Activated CD8-positive, alpha-beta T cell treated with anti-CD3 and anti-CD28 coated beads for 36 hours (primary cell): Measurements from ENCODE around the gene MOSPD3. TPM values are rescaled to one million over a fixed set of nuclear protein-coding genes. Genes with fewer than 3 reads are reported as not detected.

ENCODE experiments used
- ATAC-seq: fragments of 200-7000 bp; cut with Tn5 transposase; one replicate; pipeline ENCODE4 v1.10.0; 2021; ENCODE audit warnings: mild to moderate bottlenecking, moderate library complexity
- CTCF ChIA-PET: fragments of 350-600 bp; sonication (Branson Sonifier 250); formaldehyde crosslinking; loops from one replicate; lab custom pipeline; 2021; ENCODE audit warnings: antibody characterized with exemption; lab: Charles Lee
- POLR2A ChIA-PET: fragments of 350-600 bp; sonication (Branson Sonifier 250); formaldehyde crosslinking; loops from one replicate; lab custom pipeline; 2021; ENCODE audit warnings: antibody characterized with exemption; lab: Charles Lee
- DNase-seq: peaks from one replicate; pipeline ENCODE4 v3.0.0-alpha.2; 2020
- H3K27ac Mint-ChIP-seq: one replicate; pipeline ENCODE4 v1.8.0; 2021; ENCODE audit warnings: mild to moderate bottlenecking, mixed read lengths
- H3K27me3 Mint-ChIP-seq: one replicate; pipeline ENCODE4 v1.8.0; 2021; ENCODE audit warnings: mixed read lengths
- H3K36me3 Mint-ChIP-seq: one replicate; pipeline ENCODE4 v1.8.0; 2021; ENCODE audit warnings: low read depth, mixed read lengths
- H3K4me1 Mint-ChIP-seq: one replicate; pipeline ENCODE4 v1.8.0; 2021; ENCODE audit warnings: low read depth, mixed read lengths
- H3K4me3 Mint-ChIP-seq: one replicate; pipeline ENCODE4 v1.8.0; 2021; ENCODE audit warnings: mild to moderate bottlenecking, moderate library complexity, mixed read lengths
- H3K9me3 Mint-ChIP-seq: one replicate; pipeline ENCODE4 v1.8.0; 2021; ENCODE audit warnings: mixed read lengths
- CTCF ChIP-seq: fragments of 200-600 bp; IDR thresholded peaks from one replicate; pipeline ENCODE4 v1.8.0; 2022; ENCODE audit warnings: antibody characterized with exemption, mild to moderate bottlenecking
- intact Hi-C: fragments of 100-400 bp; cut with micrococcal nuclease; formaldehyde crosslinking; loops from one replicate; pipeline ENCODE4 v1.10.0; 2022
- total RNA-seq, 2 experiments: library from RNA; stranded (reverse); gene quantifications; one replicate each; pipeline ENCODE4 v1.2.3, GENCODE V29; 2021

The MOSPD3 gene
- total RNA-seq, 2 experiments from 2014 or later: 9.6 to 10.5 TPM

GRCh38 chr7:100575206-100575631, 37.1 kb upstream of the MOSPD3 start:
- TF ChIP-seq CTCF: no peak
- H3K27ac Mint-ChIP-seq: no peak overlapping the region
- no peak overlapping the region for H3K4me3 Mint-ChIP-seq
- no peak for ATAC-seq
- H3K27me3 Mint-ChIP-seq: no peaks in the 10 kb centered on the region
- peaks cover 10% of the 10 kb centered on the region for H3K36me3 Mint-ChIP-seq
- ChIA-PET POLR2A (no interaction called here), CTCF (no interaction called here)
- peaks cover 18% of the 10 kb centered on the region for H3K4me1 Mint-ChIP-seq
- intact Hi-C loops: no loop called here
- no peak for DNase-seq
- no peaks in the 10 kb centered on the region for H3K9me3 Mint-ChIP-seq

- intact Hi-C loops: no loop called here
- no peaks in the 10 kb centered on the region for H3K9me3 Mint-ChIP-seq
- H3K4me3 Mint-ChIP-seq: no peak overlapping the region
- POLR2A ChIA-PET: interaction anchor here (1.3 to 1.8 kb wide), 2 partner anchors 9 to 12 kb away, joined by 3 to 4 read pairs; no protein-coding TSS in a partner anchor
- peaks cover 10% of the 10 kb centered on the region for H3K36me3 Mint-ChIP-seq
- TF ChIP-seq CTCF: no peak
- ATAC-seq: no peak
- CTCF ChIA-PET: no interaction called here
- peaks cover 16% of the 10 kb centered on the region for H3K4me1 Mint-ChIP-seq
- no peaks in the 10 kb centered on the region for H3K27me3 Mint-ChIP-seq
- no peak overlapping the region for H3K27ac Mint-ChIP-seq
- DNase-seq: no peak
Observed at GRCh38 chr7:100575746-100576383, 36.5 kb upstream of the MOSPD3 start.

- POLR2A ChIA-PET: interaction anchor here (1.3 to 1.8 kb wide), 2 partner anchors 8 to 12 kb away, joined by 3 to 4 read pairs; no protein-coding TSS in a partner anchor
- ATAC-seq (no peak), DNase-seq (no peak)
- Mint-ChIP-seq H3K4me1 (peaks cover 10% of the 10 kb centered on the region), H3K36me3 (peaks cover 10% of the 10 kb centered on the region), H3K9me3 (no peaks in the 10 kb centered on the region), H3K27ac (no peak overlapping the region), H3K4me3 (no peak overlapping the region), H3K27me3 (no peaks in the 10 kb centered on the region)
- intact Hi-C loops: no loop called here
- TF ChIP-seq CTCF: no peak
- CTCF ChIA-PET: no interaction called here
Observed at GRCh38 chr7:100576384-100576993, 35.9 kb upstream of the MOSPD3 start.

- no peak overlapping the region for H3K4me3 Mint-ChIP-seq
- H3K27ac Mint-ChIP-seq: no peak overlapping the region
- H3K27me3 Mint-ChIP-seq: no peaks in the 10 kb centered on the region
- H3K36me3 Mint-ChIP-seq: peaks cover 8% of the 10 kb centered on the region
- peaks cover 4% of the 10 kb centered on the region for H3K4me1 Mint-ChIP-seq
- no peaks in the 10 kb centered on the region for H3K9me3 Mint-ChIP-seq
- ATAC-seq (no peak), DNase-seq (no peak)
- ChIA-PET CTCF (interaction anchor here (0.7 to 1.3 kb wide), 2 partner anchors 17 to 129 kb away, joined by 3 to 5 read pairs; partner anchors contain the start of gene POP7), POLR2A (interaction anchor here (1.3 to 1.8 kb wide), 2 partner anchors 8 to 13 kb away, joined by 3 to 4 read pairs; no protein-coding TSS in a partner anchor)
- intact Hi-C loops: no loop called here
- TF ChIP-seq CTCF: no peak
Observed at GRCh38 chr7:100577103-100577502, 35.2 kb upstream of the MOSPD3 start.

- ChIA-PET POLR2A (interaction anchor here (1.0 to 1.8 kb wide), 2 partner anchors 8 to 13 kb away, joined by 3 to 4 read pairs; partner anchors contain the start of genes FBXO24 and LRCH4), CTCF (interaction anchor here (0.7 to 1.3 kb wide), 3 partner anchors 13 to 128 kb away, joined by 3 to 5 read pairs (median 4); partner anchors contain the start of gene POP7)
- no peak for TF ChIP-seq CTCF
- intact Hi-C loops: no loop called here
- H3K4me1 Mint-ChIP-seq: peaks cover 4% of the 10 kb centered on the region
- DNase-seq: no peak
- H3K27me3 Mint-ChIP-seq: no peaks in the 10 kb centered on the region
- no peaks in the 10 kb centered on the region for H3K9me3 Mint-ChIP-seq
- peaks cover 8% of the 10 kb centered on the region for H3K36me3 Mint-ChIP-seq
- H3K27ac Mint-ChIP-seq: no peak overlapping the region
- no peak overlapping the region for H3K4me3 Mint-ChIP-seq
- no peak for ATAC-seq
Observed at GRCh38 chr7:100577507-100577906, 34.8 kb upstream of the MOSPD3 start.
